ENCODE results near the gene TRIML1.

The TRIML1 gene

DNA sequence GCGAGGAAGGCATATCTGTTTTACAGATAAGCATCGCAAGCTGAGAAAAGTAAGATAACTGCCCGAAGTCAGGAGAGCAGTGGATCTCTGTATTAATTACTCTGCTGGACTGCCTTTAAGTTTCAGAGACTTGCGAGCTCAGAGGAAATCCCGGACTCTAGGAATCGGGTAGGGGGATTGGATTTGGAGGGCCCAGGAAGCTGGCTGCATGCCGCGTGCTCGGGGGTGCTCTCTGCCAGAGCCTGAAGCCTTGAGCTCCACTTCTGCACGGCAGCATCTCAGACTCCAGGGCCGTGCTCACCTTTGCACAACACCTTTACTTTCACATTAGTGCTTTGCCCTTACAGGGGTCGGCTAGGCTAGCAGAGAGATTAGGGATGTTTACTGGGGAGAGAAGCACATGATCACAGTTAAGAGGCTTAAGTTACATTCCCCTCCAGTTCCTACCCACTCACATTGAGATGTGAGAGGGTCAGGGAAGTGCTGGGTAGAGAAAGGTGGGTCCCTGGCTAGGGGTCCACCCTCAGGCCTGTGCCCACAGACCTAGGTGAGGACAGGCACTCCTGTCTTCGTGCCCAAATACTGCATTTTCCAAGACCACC is 57.0 kb downstream of the TRIML1 start:
- ATAC-seq (ENCODE audit: insufficient read depth, low read depth) = no peak
- no peak overlapping the region for H3K9ac ChIP-seq (ENCODE audit: low read depth, low read length)
- H3K9me3 ChIP-seq (ENCODE audit: insufficient read depth, low read length, severe bottlenecking) = peaks cover 1% of the 10 kb centered on the region
- no peak for DNase-seq
- H3K79me2 ChIP-seq (ENCODE audit: insufficient read depth, low read length) = no peaks in the 10 kb centered on the region
- no peak overlapping the region for H3K4me2 ChIP-seq (ENCODE audit: insufficient read depth, low read length)
- H3K27ac ChIP-seq (ENCODE audit: low read length) = no peak overlapping the region
- H3K36me3 ChIP-seq (ENCODE audit: insufficient read depth, low read length) = no peaks in the 10 kb centered on the region
- no peaks in the 10 kb centered on the region for H3K4me1 ChIP-seq (ENCODE audit: insufficient read depth, low read length)
- no peaks in the 10 kb centered on the region for H4K20me1 ChIP-seq (ENCODE audit: insufficient read depth, low read length)
- H2AFZ ChIP-seq (ENCODE audit: low read depth, low read length) = no peak overlapping the region
- TF ChIP-seq EZH2 (IDR thresholded peaks at IDR 0.05; ENCODE audit: borderline replicate concordance, low read depth, low read length, severe bottlenecking) (no peak), CTCF (IDR thresholded peaks at IDR 0.05; ENCODE audit: borderline replicate concordance, extremely low read depth, low read length, poor library complexity, severe bottlenecking) (no peak)
- H3K4me3 ChIP-seq (ENCODE audit: low read depth in 1 of 2, low read length in 2 of 2) = no peak overlapping the region
- H3K27me3 ChIP-seq (ENCODE audit: insufficient read depth, low read length, poor library complexity) = no peaks in the 10 kb centered on the region

Data from DND-41 (cell line).